Measurements from ENCODE around the gene TEX2. TPM values are rescaled to one million over a fixed set of nuclear protein-coding genes. Genes with fewer than 3 reads are reported as not detected.
"Not testable (repeated sequence)": the region's sequence is repeated elsewhere in the genome, so short reads cannot be mapped to it uniquely, and the experiment has no call there.

The TEX2 gene
- total RNA-seq, 1 experiment from 2014 or later: 10.8 TPM

DNA sequence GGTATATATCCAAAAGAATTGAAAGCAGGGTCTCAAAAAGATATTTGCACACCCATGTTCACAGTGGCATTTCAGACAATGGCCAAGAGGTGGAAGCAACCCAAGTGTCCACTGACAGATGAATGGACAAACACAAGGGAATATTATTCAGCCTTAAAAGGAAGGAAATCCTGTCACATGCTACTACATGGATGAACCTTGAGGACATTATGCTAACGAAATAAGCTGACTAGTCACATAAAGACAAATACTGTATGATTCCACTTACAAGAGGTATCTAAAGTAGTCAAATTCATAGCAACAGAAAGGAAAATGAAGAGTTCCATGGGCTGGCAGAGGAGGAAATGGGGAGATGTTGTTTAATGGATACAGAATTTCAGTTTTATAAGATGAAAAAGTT is 41.4 kb downstream of the TEX2 start (continued):
- TF ChIP-seq IRF2 (CRISPR knock-in tag; IDR thresholded peaks at IDR 0.05; ENCODE audit: borderline replicate concordance, low read depth): no peak

DNA sequence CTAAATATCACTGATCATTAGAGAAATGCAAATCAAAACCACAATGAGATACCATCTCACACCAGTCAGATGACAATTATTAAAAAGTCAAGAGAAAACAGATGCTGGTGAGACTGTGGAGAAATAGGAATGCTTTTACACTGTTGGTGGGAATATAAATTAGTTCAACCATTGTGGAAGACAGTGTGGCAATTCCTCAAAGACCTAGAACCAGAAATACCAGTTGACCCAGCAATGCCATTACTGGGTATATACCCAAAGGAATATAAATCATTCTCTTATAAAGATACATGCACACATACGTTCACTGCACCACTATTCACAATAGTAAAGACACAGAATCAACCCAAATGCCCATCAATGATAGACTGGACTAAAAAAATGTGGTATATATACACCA is 42.5 kb downstream of the TEX2 start:
- H3K9me3 Mint-ChIP-seq; POLR2A ChIA-PET; ATAC-seq; CTCF ChIA-PET; H3K4me3 Mint-ChIP-seq; H3K27ac Mint-ChIP-seq; DNase-seq (ENCODE audit: low spot score); H3K27me3 Mint-ChIP-seq (ENCODE audit: low read depth); H3K36me3 Mint-ChIP-seq: not testable (repeated sequence)
- peaks cover 26% of the 10 kb centered on the region for H3K4me1 Mint-ChIP-seq

DNA sequence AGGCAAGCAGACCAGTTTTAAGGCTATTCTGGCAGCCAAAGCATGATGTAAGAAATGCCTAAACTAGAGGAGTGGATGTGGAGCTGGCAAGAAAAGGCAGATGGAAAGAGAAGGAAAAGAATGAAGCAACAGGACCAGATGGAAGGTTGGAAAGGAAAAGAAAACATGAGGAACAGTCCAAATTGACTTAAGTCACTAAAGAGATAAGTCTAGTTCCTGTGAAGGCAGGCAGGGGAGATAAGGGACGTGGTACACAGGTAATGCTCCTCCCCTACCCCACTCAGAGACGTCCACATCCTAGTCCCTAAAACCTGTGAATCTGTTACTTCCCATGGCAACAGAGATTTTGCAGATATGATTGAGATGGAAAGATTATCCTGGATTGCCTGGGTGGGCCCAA is 43.5 kb downstream of the TEX2 start:
- Mint-ChIP-seq H3K27me3 (ENCODE audit: low read depth) (no peaks in the 10 kb centered on the region), H3K4me1 (peaks cover 24% of the 10 kb centered on the region), H3K27ac (no peak overlapping the region), H3K36me3 (no peaks in the 10 kb centered on the region), H3K4me3 (no peak overlapping the region), H3K9me3 (peaks cover 9% of the 10 kb centered on the region; the same call in 1 of the 2 replicates)
- DNase-seq (ENCODE audit: low spot score) (no peak), ATAC-seq (no peak)
- TF ChIP-seq ZNF671 (CRISPR knock-in tag; IDR thresholded peaks at IDR 0.05) (no peak), ESRRA (CRISPR knock-in tag; IDR thresholded peaks at IDR 0.05; ENCODE audit: borderline replicate concordance) (no peak), SMAD4 (CRISPR knock-in tag; IDR thresholded peaks at IDR 0.05) (no peak), HMGA2 (CRISPR knock-in tag; IDR thresholded peaks at IDR 0.05) (no peak), ZNF263 (CRISPR knock-in tag; IDR thresholded peaks at IDR 0.05; ENCODE audit: low read depth) (no peak), ZNF219 (CRISPR knock-in tag; IDR thresholded peaks at IDR 0.05; ENCODE audit: borderline replicate concordance) (no peak), ATF1 (CRISPR knock-in tag; IDR thresholded peaks at IDR 0.05) (no peak), TCF7 (CRISPR knock-in tag; IDR thresholded peaks at IDR 0.05; ENCODE audit: low read depth) (no peak), ZNF121 (CRISPR knock-in tag; IDR thresholded peaks at IDR 0.05) (no peak), ZBTB21 (CRISPR knock-in tag; IDR thresholded peaks at IDR 0.05; ENCODE audit: borderline replicate concordance) (no peak), NFE2L1 (CRISPR knock-in tag; IDR thresholded peaks at IDR 0.05) (no peak), ZNF423 (CRISPR knock-in tag; IDR thresholded peaks at IDR 0.05) (no peak), TP53 (CRISPR knock-in tag; IDR thresholded peaks at IDR 0.05) (no peak)
- TF ChIP-seq, protein P1, sequence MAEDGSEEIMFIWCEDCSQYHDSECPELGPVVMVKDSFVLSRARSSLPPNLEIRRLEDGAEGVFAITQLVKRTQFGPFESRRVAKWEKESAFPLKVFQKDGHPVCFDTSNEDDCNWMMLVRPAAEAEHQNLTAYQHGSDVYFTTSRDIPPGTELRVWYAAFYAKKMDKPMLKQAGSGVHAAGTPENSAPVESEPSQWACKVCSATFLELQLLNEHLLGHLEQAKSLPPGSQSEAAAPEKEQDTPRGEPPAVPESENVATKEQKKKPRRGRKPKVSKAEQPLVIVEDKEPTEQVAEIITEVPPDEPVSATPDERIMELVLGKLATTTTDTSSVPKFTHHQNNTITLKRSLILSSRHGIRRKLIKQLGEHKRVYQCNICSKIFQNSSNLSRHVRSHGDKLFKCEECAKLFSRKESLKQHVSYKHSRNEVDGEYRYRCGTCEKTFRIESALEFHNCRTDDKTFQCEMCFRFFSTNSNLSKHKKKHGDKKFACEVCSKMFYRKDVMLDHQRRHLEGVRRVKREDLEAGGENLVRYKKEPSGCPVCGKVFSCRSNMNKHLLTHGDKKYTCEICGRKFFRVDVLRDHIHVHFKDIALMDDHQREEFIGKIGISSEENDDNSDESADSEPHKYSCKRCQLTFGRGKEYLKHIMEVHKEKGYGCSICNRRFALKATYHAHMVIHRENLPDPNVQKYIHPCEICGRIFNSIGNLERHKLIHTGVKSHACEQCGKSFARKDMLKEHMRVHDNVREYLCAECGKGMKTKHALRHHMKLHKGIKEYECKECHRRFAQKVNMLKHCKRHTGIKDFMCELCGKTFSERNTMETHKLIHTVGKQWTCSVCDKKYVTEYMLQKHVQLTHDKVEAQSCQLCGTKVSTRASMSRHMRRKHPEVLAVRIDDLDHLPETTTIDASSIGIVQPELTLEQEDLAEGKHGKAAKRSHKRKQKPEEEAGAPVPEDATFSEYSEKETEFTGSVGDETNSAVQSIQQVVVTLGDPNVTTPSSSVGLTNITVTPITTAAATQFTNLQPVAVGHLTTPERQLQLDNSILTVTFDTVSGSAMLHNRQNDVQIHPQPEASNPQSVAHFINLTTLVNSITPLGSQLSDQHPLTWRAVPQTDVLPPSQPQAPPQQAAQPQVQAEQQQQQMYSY (CRISPR knock-in tag; IDR thresholded peaks at IDR 0.05): no peak
- TF ChIP-seq, protein P2, sequence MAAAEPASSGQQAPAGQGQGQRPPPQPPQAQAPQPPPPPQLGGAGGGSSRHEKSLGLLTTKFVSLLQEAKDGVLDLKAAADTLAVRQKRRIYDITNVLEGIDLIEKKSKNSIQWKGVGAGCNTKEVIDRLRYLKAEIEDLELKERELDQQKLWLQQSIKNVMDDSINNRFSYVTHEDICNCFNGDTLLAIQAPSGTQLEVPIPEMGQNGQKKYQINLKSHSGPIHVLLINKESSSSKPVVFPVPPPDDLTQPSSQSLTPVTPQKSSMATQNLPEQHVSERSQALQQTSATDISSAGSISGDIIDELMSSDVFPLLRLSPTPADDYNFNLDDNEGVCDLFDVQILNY (CRISPR knock-in tag; IDR thresholded peaks at IDR 0.05): no peak
- TF ChIP-seq, protein P3, sequence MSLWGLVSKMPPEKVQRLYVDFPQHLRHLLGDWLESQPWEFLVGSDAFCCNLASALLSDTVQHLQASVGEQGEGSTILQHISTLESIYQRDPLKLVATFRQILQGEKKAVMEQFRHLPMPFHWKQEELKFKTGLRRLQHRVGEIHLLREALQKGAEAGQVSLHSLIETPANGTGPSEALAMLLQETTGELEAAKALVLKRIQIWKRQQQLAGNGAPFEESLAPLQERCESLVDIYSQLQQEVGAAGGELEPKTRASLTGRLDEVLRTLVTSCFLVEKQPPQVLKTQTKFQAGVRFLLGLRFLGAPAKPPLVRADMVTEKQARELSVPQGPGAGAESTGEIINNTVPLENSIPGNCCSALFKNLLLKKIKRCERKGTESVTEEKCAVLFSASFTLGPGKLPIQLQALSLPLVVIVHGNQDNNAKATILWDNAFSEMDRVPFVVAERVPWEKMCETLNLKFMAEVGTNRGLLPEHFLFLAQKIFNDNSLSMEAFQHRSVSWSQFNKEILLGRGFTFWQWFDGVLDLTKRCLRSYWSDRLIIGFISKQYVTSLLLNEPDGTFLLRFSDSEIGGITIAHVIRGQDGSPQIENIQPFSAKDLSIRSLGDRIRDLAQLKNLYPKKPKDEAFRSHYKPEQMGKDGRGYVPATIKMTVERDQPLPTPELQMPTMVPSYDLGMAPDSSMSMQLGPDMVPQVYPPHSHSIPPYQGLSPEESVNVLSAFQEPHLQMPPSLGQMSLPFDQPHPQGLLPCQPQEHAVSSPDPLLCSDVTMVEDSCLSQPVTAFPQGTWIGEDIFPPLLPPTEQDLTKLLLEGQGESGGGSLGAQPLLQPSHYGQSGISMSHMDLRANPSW (CRISPR knock-in tag; conservative IDR thresholded peaks at IDR 0.05; ENCODE audit: low read depth): no peak
- TF ChIP-seq, protein P4, sequence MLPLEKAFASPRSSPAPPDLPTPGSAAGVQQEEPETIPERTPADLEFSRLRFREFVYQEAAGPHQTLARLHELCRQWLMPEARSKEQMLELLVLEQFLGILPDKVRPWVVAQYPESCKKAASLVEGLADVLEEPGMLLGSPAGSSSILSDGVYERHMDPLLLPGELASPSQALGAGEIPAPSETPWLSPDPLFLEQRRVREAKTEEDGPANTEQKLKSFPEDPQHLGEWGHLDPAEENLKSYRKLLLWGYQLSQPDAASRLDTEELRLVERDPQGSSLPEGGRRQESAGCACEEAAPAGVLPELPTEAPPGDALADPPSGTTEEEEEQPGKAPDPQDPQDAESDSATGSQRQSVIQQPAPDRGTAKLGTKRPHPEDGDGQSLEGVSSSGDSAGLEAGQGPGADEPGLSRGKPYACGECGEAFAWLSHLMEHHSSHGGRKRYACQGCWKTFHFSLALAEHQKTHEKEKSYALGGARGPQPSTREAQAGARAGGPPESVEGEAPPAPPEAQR (CRISPR knock-in tag; IDR thresholded peaks at IDR 0.05): no peak
- CTCF ChIA-PET: no interaction called here
- POLR2A ChIA-PET: no interaction called here

Data from WTC11 (cell line).